DMS79 (cell line): ENCODE results near the gene TJP1.

Experiments used
- DNase-seq: peaks from one replicate; lab custom pipeline; 2025; lab: John Stamatoyannopoulos, UW

The TJP1 gene

GRCh38 chr15:29822100-29822683, at the start of gene TJP1:
TJP1 (minus strand) TSS chr15:29822468; CDS start chr15:29822028, 440 bp downstream.
- no peak for DNase-seq

GRCh38 chr15:29871401-29871800, 49.1 kb upstream of the TJP1 start:
- no peak for DNase-seq

GRCh38 chr15:29870495-29871151, 48.4 kb upstream of the TJP1 start:
- no peak for DNase-seq

GRCh38 chr15:29867241-29868000, 45.2 kb upstream of the TJP1 start:
- no peak for DNase-seq

- DNase-seq, result no peak
Observed at GRCh38 chr15:29866337-29866736, 44.1 kb upstream of the TJP1 start.

GRCh38 chr15:29864501-29864900, 42.2 kb upstream of the TJP1 start:
- DNase-seq, result no peak

GRCh38 chr15:29863438-29863837, 41.2 kb upstream of the TJP1 start:
- DNase-seq, result no peak

- DNase-seq, result no peak
Observed at GRCh38 chr15:29862271-29862670, 40.0 kb upstream of the TJP1 start.

GRCh38 chr15:29860872-29861271, 38.6 kb upstream of the TJP1 start:
- DNase-seq, result no peak

GRCh38 chr15:29859973-29860715, 37.9 kb upstream of the TJP1 start:
- DNase-seq, result no peak

GRCh38 chr15:29859293-29859692, 37.0 kb upstream of the TJP1 start:
- DNase-seq, result no peak

- no peak for DNase-seq
Observed at GRCh38 chr15:29857221-29857789, 35.0 kb upstream of the TJP1 start.

GRCh38 chr15:29854413-29854812, 32.1 kb upstream of the TJP1 start:
- DNase-seq, result no peak

- DNase-seq, result no peak
Observed at GRCh38 chr15:29853211-29853987, 31.1 kb upstream of the TJP1 start.

GRCh38 chr15:29852201-29852600, 29.9 kb upstream of the TJP1 start:
- DNase-seq, result no peak

GRCh38 chr15:29849716-29850115, 27.4 kb upstream of the TJP1 start:
- DNase-seq, result no peak

GRCh38 chr15:29849218-29849617, 26.9 kb upstream of the TJP1 start:
- no peak for DNase-seq

GRCh38 chr15:29844290-29844903, 22.1 kb upstream of the TJP1 start:
- no peak for DNase-seq

- DNase-seq, result no peak
Observed at GRCh38 chr15:29842290-29842689, 20.0 kb upstream of the TJP1 start.

GRCh38 chr15:29840926-29841325, 18.7 kb upstream of the TJP1 start:
- no peak for DNase-seq

GRCh38 chr15:29840054-29840453, 17.8 kb upstream of the TJP1 start:
- DNase-seq, result no peak
